Embryonic facial prominence (tissue), 1 donor: Measurements from ENCODE around the gene SLITRK1.

Source experiments
- DNase-seq: peaks from one replicate; pipeline ENCODE4 v3.0.0-alpha.2; 2016; ENCODE audit errors: extremely low spot score

The SLITRK1 gene

GRCh38 chr13:83881917-83882605, at the start of gene SLITRK1:
Gene SLITRK1, minus strand, starts transcription at chr13:83882474. Its CDS starts 967 bp downstream, at chr13:83881507.
- peak; percentile 39 for DNase-seq

- no peak for DNase-seq
These were observed 46.9 kb upstream of the SLITRK1 start for GRCh38 chr13:83929157-83929556.

- no peak for DNase-seq
These were observed 37.5 kb upstream of the SLITRK1 start for GRCh38 chr13:83919775-83920174.

GRCh38 chr13:83914368-83914767, 32.1 kb upstream of the SLITRK1 start:
- DNase-seq, result no peak

GRCh38 chr13:83907196-83907989, 25.1 kb upstream of the SLITRK1 start:
- no peak for DNase-seq

- no peak for DNase-seq
These were observed 24.1 kb upstream of the SLITRK1 start for GRCh38 chr13:83906240-83906820.

- DNase-seq, result no peak
These were observed 23.4 kb upstream of the SLITRK1 start for GRCh38 chr13:83905641-83906040.

GRCh38 chr13:83895994-83896580, 13.8 kb upstream of the SLITRK1 start:
- DNase-seq, result no peak

GRCh38 chr13:83890358-83890757, 8.1 kb upstream of the SLITRK1 start:
- DNase-seq, result no peak

GRCh38 chr13:83884141-83884540, 1.9 kb upstream of the SLITRK1 start:
- no peak for DNase-seq

GRCh38 chr13:83883061-83883523, 818 bp upstream of the SLITRK1 start:
- no peak for DNase-seq

GRCh38 chr13:83882606-83882959, 309 bp upstream of the SLITRK1 start:
- no peak for DNase-seq

GRCh38 chr13:83881140-83881684, 1.1 kb downstream of the SLITRK1 start:
- DNase-seq, result no peak

GRCh38 chr13:83880275-83881139, 1.8 kb downstream of the SLITRK1 start:
- DNase-seq, result no peak

GRCh38 chr13:83879431-83880171, 2.7 kb downstream of the SLITRK1 start:
- DNase-seq, result no peak

- no peak for DNase-seq
These were observed 3.4 kb downstream of the SLITRK1 start for GRCh38 chr13:83878691-83879430.

- DNase-seq, result no peak
These were observed 4.5 kb downstream of the SLITRK1 start for GRCh38 chr13:83877651-83878355.

- DNase-seq, result no peak
These were observed 5.7 kb downstream of the SLITRK1 start for GRCh38 chr13:83876546-83876945.

- DNase-seq, result no peak
These were observed 14.6 kb downstream of the SLITRK1 start for GRCh38 chr13:83867708-83868107.
